Body of pancreas (tissue), 4 donors: ENCODE results near the gene IFI30.

Source experiments
- POLR2A ChIP-seq, 3 donors: fragments of 450-650 bp; IDR thresholded peaks; one replicate each; pipeline ENCODE4 v1.6.1; 2016; ENCODE audit warnings: antibody characterized with exemption in 3 of 3, mild to moderate bottlenecking in 2 of 3
- TF ChIP-seq, protein P1 (sequence below), 7 experiments: fragments of 450-650 bp in 4 of 7; fragments of 200-600 bp in 3 of 7; sonication (generic) in 3 of 7; IDR thresholded peaks; one replicate each; pipeline ENCODE4 v1.5.1; 2016 to 2019; ENCODE audit warnings: antibody characterized with exemption in 7 of 7

DNA sequence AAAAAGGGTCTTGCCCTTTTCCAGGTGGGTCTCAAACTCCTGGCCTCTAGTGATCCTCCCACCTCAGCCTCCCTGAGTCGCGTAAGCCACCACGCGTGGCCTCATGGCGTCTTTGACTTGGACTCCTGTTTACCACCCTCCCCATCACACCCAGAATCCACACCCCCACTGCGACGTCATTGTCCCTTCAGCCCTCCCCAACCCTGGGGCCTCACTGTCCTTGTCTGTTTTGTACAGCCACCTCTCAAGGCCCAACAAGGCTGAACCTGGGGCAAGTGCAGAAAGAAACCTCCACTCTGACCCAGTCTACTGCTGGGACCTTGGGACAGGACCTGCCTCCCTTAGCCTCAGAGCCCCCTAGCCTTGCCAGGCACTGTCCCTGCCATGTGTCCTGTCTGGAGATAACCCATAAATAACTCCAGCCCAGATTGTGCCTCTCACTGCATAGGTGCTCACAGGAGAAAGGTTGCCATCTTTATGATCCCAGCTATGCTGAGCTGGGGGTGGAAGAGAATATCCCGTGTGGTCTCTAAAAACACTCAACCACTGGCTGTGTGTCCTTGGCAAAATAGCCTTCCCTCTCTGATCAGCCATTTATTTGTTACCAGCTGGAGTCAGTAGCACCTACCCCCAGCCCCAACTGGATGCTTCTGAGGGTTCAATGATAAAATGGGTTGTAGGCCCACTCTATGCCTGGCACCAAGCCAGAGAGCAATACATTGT lies 1.8 kb upstream of the IFI30 start:
- TF ChIP-seq, protein P1, sequence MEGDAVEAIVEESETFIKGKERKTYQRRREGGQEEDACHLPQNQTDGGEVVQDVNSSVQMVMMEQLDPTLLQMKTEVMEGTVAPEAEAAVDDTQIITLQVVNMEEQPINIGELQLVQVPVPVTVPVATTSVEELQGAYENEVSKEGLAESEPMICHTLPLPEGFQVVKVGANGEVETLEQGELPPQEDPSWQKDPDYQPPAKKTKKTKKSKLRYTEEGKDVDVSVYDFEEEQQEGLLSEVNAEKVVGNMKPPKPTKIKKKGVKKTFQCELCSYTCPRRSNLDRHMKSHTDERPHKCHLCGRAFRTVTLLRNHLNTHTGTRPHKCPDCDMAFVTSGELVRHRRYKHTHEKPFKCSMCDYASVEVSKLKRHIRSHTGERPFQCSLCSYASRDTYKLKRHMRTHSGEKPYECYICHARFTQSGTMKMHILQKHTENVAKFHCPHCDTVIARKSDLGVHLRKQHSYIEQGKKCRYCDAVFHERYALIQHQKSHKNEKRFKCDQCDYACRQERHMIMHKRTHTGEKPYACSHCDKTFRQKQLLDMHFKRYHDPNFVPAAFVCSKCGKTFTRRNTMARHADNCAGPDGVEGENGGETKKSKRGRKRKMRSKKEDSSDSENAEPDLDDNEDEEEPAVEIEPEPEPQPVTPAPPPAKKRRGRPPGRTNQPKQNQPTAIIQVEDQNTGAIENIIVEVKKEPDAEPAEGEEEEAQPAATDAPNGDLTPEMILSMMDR (IDR thresholded peaks at IDR 0.05), result no peak
- no peak for TF ChIP-seq POLR2A (IDR thresholded peaks at IDR 0.05)
